Measurements from ENCODE around the gene TOX3.

DNA sequence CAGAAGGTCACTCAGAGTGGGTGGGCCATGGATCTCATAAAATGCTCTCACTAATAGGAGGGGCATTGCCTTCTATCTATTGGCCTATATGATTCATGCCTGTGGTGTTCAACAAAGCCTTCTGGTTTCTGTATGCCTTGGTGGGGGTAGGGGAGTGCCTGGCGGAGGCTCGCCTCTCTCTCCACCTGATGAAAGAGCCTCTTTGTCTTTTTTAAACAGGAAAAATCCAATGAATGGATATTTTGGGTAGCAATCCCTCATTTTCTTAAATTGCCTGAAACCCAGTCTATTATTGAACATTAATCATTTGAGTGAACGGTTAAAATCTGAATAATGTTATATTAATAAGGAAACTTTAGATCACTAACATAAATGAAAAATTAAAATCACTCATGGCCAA lies 90.6 kb downstream of the TOX3 start:
- TF ChIP-seq, protein P1, sequence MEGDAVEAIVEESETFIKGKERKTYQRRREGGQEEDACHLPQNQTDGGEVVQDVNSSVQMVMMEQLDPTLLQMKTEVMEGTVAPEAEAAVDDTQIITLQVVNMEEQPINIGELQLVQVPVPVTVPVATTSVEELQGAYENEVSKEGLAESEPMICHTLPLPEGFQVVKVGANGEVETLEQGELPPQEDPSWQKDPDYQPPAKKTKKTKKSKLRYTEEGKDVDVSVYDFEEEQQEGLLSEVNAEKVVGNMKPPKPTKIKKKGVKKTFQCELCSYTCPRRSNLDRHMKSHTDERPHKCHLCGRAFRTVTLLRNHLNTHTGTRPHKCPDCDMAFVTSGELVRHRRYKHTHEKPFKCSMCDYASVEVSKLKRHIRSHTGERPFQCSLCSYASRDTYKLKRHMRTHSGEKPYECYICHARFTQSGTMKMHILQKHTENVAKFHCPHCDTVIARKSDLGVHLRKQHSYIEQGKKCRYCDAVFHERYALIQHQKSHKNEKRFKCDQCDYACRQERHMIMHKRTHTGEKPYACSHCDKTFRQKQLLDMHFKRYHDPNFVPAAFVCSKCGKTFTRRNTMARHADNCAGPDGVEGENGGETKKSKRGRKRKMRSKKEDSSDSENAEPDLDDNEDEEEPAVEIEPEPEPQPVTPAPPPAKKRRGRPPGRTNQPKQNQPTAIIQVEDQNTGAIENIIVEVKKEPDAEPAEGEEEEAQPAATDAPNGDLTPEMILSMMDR (IDR thresholded peaks at IDR 0.05 in 4 of 5, conservative IDR thresholded peaks at IDR 0.05 in 1 of 5): no peak
- TF ChIP-seq POLR2A (IDR thresholded peaks at IDR 0.05): no peak

Data from gastrocnemius medialis (tissue), 4 donors.